Measurements from ENCODE around the gene TMEM25.

The TMEM25 gene

GRCh38 chr11:118581057-118581456, 50.1 kb downstream of the TMEM25 start:
- no peak for TF ChIP-seq CTCF (conservative IDR thresholded peaks at IDR 0.05; ENCODE audit: low read length)
- DNase-seq (ENCODE audit: low read depth): no peak
- H3K4me3 ChIP-seq (ENCODE audit: low read length): no peak overlapping the region

Data from AG10803 (cell line).